ENCODE data around the gene KRTAP4-8.
"Not testable (repeated sequence)": the region's sequence is repeated elsewhere in the genome, so short reads cannot be mapped to it uniquely, and the experiment has no call there.

The KRTAP4-8 gene

GRCh38 chr17:41098042-41098441 lies at the start of gene KRTAP4-8:
TSS of gene KRTAP4-8 (minus strand) at chr17:41098142. CDS start at chr17:41098084, 58 bp downstream.
- H3K4me3 ChIP-seq (ENCODE audit: low read depth, low read length): no peak within 1 kb of the TSS

- H3K4me3 ChIP-seq (ENCODE audit: low read depth, low read length): no peak overlapping the region
Observed at GRCh38 chr17:41145261-41145660, 47.3 kb upstream of the KRTAP4-8 start.

- H3K4me3 ChIP-seq (ENCODE audit: low read depth, low read length): no peak overlapping the region
Observed at GRCh38 chr17:41144846-41145245, 46.9 kb upstream of the KRTAP4-8 start.

- no peak overlapping the region for H3K4me3 ChIP-seq (ENCODE audit: low read depth, low read length)
Observed at GRCh38 chr17:41141361-41141760, 43.4 kb upstream of the KRTAP4-8 start.

GRCh38 chr17:41140360-41141131 lies 42.6 kb upstream of the KRTAP4-8 start, which contains the start of gene KRTAP4-6:
TSS of gene KRTAP4-6 (minus strand) at chr17:41140544. CDS start at chr17:41140487, 57 bp downstream.
- no peak within 1 kb of the TSS for H3K4me3 ChIP-seq (ENCODE audit: low read depth, low read length)

- H3K4me3 ChIP-seq (ENCODE audit: low read depth, low read length): not testable (repeated sequence)
Observed at GRCh38 chr17:41139865-41140264, 41.9 kb upstream of the KRTAP4-8 start.

- no peak overlapping the region for H3K4me3 ChIP-seq (ENCODE audit: low read depth, low read length)
Observed at GRCh38 chr17:41133880-41134735, 36.2 kb upstream of the KRTAP4-8 start.

- H3K4me3 ChIP-seq (ENCODE audit: low read depth, low read length): no peak overlapping the region
Observed at GRCh38 chr17:41131979-41132378, 34.0 kb upstream of the KRTAP4-8 start.

- H3K4me3 ChIP-seq (ENCODE audit: low read depth, low read length): no peak overlapping the region
Observed at GRCh38 chr17:41127371-41127770, 29.4 kb upstream of the KRTAP4-8 start.

GRCh38 chr17:41126412-41126811 lies 28.5 kb upstream of the KRTAP4-8 start:
- H3K4me3 ChIP-seq (ENCODE audit: low read depth, low read length): no peak overlapping the region

GRCh38 chr17:41125064-41125463 lies 27.1 kb upstream of the KRTAP4-8 start:
- no peak overlapping the region for H3K4me3 ChIP-seq (ENCODE audit: low read depth, low read length)

GRCh38 chr17:41123991-41124371 lies 26.0 kb upstream of the KRTAP4-8 start, which contains the start of gene KRTAP4-12:
TSS of gene KRTAP4-12 (minus strand) at chr17:41124182. CDS start at chr17:41124122, 60 bp downstream.
- H3K4me3 ChIP-seq (ENCODE audit: low read depth, low read length): not testable (repeated sequence)

GRCh38 chr17:41123292-41123990 lies 25.5 kb upstream of the KRTAP4-8 start:
- H3K4me3 ChIP-seq (ENCODE audit: low read depth, low read length): not testable (repeated sequence)

- H3K4me3 ChIP-seq (ENCODE audit: low read depth, low read length): no peak overlapping the region
Observed at GRCh38 chr17:41121742-41122141, 23.8 kb upstream of the KRTAP4-8 start.

GRCh38 chr17:41119696-41120690 lies 22.1 kb upstream of the KRTAP4-8 start:
- H3K4me3 ChIP-seq (ENCODE audit: low read depth, low read length): not testable (repeated sequence)

- H3K4me3 ChIP-seq (ENCODE audit: low read depth, low read length): no peak overlapping the region
Observed at GRCh38 chr17:41118721-41119120, 20.8 kb upstream of the KRTAP4-8 start.

- not testable (repeated sequence) for H3K4me3 ChIP-seq (ENCODE audit: low read depth, low read length)
Observed at GRCh38 chr17:41117846-41118386, 20.0 kb upstream of the KRTAP4-8 start, which contains the start of gene KRTAP4-11. TSS of gene KRTAP4-11 (minus strand) at chr17:41118373. CDS start at chr17:41118315, 58 bp downstream.

- H3K4me3 ChIP-seq (ENCODE audit: low read depth, low read length): no peak overlapping the region
Observed at GRCh38 chr17:41116297-41116696, 18.4 kb upstream of the KRTAP4-8 start.

GRCh38 chr17:41111151-41111885 lies 13.4 kb upstream of the KRTAP4-8 start:
- no peak overlapping the region for H3K4me3 ChIP-seq (ENCODE audit: low read depth, low read length)
